Liver (tissue), 9 donors: ENCODE measurements around the gene OR52A5. TPM values are rescaled to one million over a fixed set of nuclear protein-coding genes. Genes with fewer than 3 reads are reported as not detected.
"Not testable (repeated sequence)": the region's sequence is repeated elsewhere in the genome, so short reads cannot be mapped to it uniquely, and the experiment has no call there.

ENCODE experiments used
- DNase-seq: peaks from one replicate; pipeline ENCODE4 v3.0.0-alpha.2; 2017; ENCODE audit warnings: low spot score
- H3K27ac ChIP-seq, 2 donors: one replicate each; pipeline ENCODE4 v1.7.0; 2013; ENCODE audit warnings: inconsistent platforms in 2 of 2, low read length in 2 of 2, control low read depth in 1 of 2, low read depth in 1 of 2, mild to moderate bottlenecking in 1 of 2
- H3K27me3 ChIP-seq, 4 donors: one replicate each; pipeline versions ENCODE4 v1.6.1 to v1.7.0; 2013; ENCODE audit warnings: low read length in 3 of 4, inconsistent platforms in 1 of 4, mild to moderate bottlenecking in 1 of 4, moderate library complexity in 1 of 4; ENCODE audit not compliant: control insufficient read depth in 4 of 4, insufficient read depth in 4 of 4
- H3K36me3 ChIP-seq, 4 donors: one replicate each; pipeline versions ENCODE4 v1.6.1 to v1.7.0; 2013; ENCODE audit warnings: low read length in 3 of 4, mild to moderate bottlenecking in 3 of 4, low read depth in 1 of 4, moderate library complexity in 1 of 4; ENCODE audit not compliant: control insufficient read depth in 4 of 4, insufficient read depth in 3 of 4
- H3K4me1 ChIP-seq, 4 donors: one replicate each; pipeline versions ENCODE4 v1.6.1 to v1.7.0; 2013; ENCODE audit warnings: low read length in 3 of 4, mild to moderate bottlenecking in 3 of 4, moderate library complexity in 1 of 4; ENCODE audit not compliant: control insufficient read depth in 4 of 4, insufficient read depth in 4 of 4
- H3K4me3 ChIP-seq, 3 donors: one replicate each; pipeline versions ENCODE4 v1.6.1 to v1.7.0; 2013; ENCODE audit warnings: low read length in 3 of 3, control low read depth in 1 of 3, low read depth in 1 of 3, mild to moderate bottlenecking in 1 of 3
- H3K9ac ChIP-seq, 2 donors: one replicate each; pipeline ENCODE4 v1.7.0; 2013; ENCODE audit warnings: low read length in 2 of 2, mild to moderate bottlenecking in 2 of 2, moderate library complexity in 2 of 2, control low read depth in 1 of 2, low read depth in 1 of 2
- H3K9me3 ChIP-seq, 4 donors: one replicate each; pipeline versions ENCODE4 v1.6.1 to v1.7.0; 2013; ENCODE audit warnings: low read length in 3 of 4; ENCODE audit not compliant: control insufficient read depth in 4 of 4
- FOXA2 ChIP-seq: IDR thresholded peaks from 2 replicates; pipeline ENCODE4 v1.6.1; 2016; ENCODE audit warnings: antibody characterized with exemption
- GABPA ChIP-seq, 2 donors: IDR thresholded peaks in 1 of 2; conservative IDR thresholded peaks in 1 of 2; 2 replicates each; pipeline ENCODE4 v1.6.1; 2016; ENCODE audit warnings: antibody characterized with exemption in 2 of 2, mild to moderate bottlenecking in 1 of 2, moderate library complexity in 1 of 2
- HNF4A ChIP-seq, 2 donors: conservative IDR thresholded peaks; 2 replicates each; pipeline ENCODE4 v1.6.1; 2016; ENCODE audit warnings: antibody characterized with exemption in 2 of 2, mild to moderate bottlenecking in 2 of 2
- JUND ChIP-seq, 2 donors: IDR thresholded peaks; 2 replicates each; pipeline ENCODE4 v1.6.1; 2016; ENCODE audit warnings: antibody characterized with exemption in 2 of 2
- NR2F2 ChIP-seq: IDR thresholded peaks from 2 replicates; pipeline ENCODE4 v1.6.1; 2016; ENCODE audit warnings: antibody characterized with exemption
- RAD21 ChIP-seq, 2 donors: IDR thresholded peaks; 2 replicates each; pipeline ENCODE4 v1.6.1; 2016; ENCODE audit warnings: antibody characterized with exemption in 2 of 2, mild to moderate bottlenecking in 2 of 2
- RXRA ChIP-seq, 2 donors: IDR thresholded peaks; 2 replicates each; pipeline ENCODE4 v1.6.1; 2017 to 2018; ENCODE audit warnings: antibody characterized with exemption in 2 of 2, mild to moderate bottlenecking in 1 of 2
- SP1 ChIP-seq: IDR thresholded peaks from 2 replicates; pipeline ENCODE4 v1.6.1; 2018; ENCODE audit warnings: antibody characterized with exemption, mild to moderate bottlenecking
- YY1 ChIP-seq: IDR thresholded peaks from 2 replicates; pipeline ENCODE4 v1.6.1; 2016; ENCODE audit warnings: antibody characterized with exemption, mild to moderate bottlenecking
- WGBS: extraction: QIAGEN DNeasy Blood & Tissue Kit; methylation state at CpG from one replicate; pipeline ENCODE4 v1.1.7; 2013; 5-methylcytosine and 5-hydroxymethylcytosine counted together
- polyA plus RNA-seq, 2 donors: library from polyadenylated mRNA; stranded (reverse) in 1 of 2; unstranded in 1 of 2; fragments of 200-250 nt in 1 of 2; fragments of >200 nt in 1 of 2; fragmentation: Nextera tagmentation in 1 of 2; extraction: Ambion mirVana in 1 of 2; gene quantifications; one replicate each; pipeline versions ENCODE4 v1.2.1 to v1.2.3, GENCODE V29; 2013 to 2015
- total RNA-seq, 2 donors: library from RNA; depleted of rRNA; stranded (reverse); fragments of >200 nt; gene quantifications; one replicate each; pipeline ENCODE4 v1.2.3, GENCODE V29; 2014
- TF ChIP-seq, protein P1 (sequence below): IDR thresholded peaks from 2 replicates; pipeline ENCODE4 v1.6.1; 2016; ENCODE audit warnings: antibody characterized with exemption
- TF ChIP-seq, protein P2 (sequence below): IDR thresholded peaks from 2 replicates; pipeline ENCODE4 v1.6.1; 2016; ENCODE audit warnings: antibody characterized with exemption
- donor health status: healthy.
- donor health status: healthy.
- donor health status: healthy.
- donor health status: healthy.
- donor health status: healthy.

Gene OR52A5
- total and polyA plus RNA-seq, 4 donors: not detected

DNA sequence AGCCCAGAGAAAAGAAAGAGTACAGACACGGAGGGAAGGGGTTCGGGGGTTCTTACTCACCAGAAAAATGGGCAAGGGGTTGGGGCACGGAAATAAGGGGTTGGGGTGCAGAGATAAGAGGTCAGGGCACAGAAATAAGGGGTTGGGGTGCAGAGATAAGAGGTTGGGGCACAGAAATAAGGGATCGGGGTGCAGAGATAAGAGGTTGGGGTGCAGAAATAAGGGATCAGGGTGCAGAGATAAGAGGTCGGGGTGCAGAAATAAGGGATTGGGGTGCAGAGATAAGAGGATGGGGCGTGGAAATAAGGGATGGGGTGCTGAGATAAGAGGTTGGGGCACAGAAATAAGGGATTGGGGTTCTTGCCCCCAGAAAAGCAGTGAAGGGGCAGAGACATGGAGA is 26.7 kb upstream of the OR52A5 start:
- not testable (repeated sequence) for DNase-seq, H3K4me1 ChIP-seq, H3K9ac ChIP-seq, H3K27me3 ChIP-seq, H3K27ac ChIP-seq, H3K4me3 ChIP-seq, H3K36me3 ChIP-seq, H3K9me3 ChIP-seq
- WGBS: 72% methylated on average over 6 of the region's 6 CpGs

- not testable (repeated sequence) for H3K9me3 ChIP-seq, H3K4me3 ChIP-seq, H3K9ac ChIP-seq, DNase-seq, H3K36me3 ChIP-seq, H3K27ac ChIP-seq, H3K4me1 ChIP-seq, H3K27me3 ChIP-seq
- WGBS: no CpG with 5 or more reads among the region's 1 CpG
Observed at GRCh38 chr11:5161045-5161444, 22.9 kb upstream of the OR52A5 start.

DNA sequence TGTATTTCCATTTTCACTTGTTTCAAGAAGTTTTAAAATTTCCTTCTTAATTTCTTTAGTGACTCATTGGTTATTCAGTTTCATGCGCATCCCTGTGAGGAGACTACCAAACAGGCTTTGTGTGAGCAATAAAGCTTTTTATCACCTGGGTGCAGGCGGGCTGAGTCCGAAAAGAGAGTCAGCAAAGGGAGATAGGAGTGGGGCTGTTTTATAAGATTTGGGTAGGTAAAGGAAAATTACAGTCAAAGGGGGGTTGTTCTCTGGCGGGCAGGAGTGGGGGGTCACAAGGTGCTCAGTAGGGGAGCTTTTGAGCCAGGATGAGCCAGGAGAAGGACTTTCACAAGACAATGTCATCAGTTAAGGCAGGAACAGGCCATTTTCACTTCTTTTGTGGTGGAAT is 22.1 kb upstream of the OR52A5 start:
- H3K27me3 ChIP-seq, H3K4me3 ChIP-seq, DNase-seq, H3K9me3 ChIP-seq, H3K36me3 ChIP-seq, H3K27ac ChIP-seq, H3K9ac ChIP-seq, H3K4me1 ChIP-seq: not testable (repeated sequence)
- 58% methylated on average over 4 of the region's 4 CpGs for WGBS

GRCh38 chr11:5159806-5160205 is 21.6 kb upstream of the OR52A5 start:
- no peak overlapping the region for H3K4me3 ChIP-seq
- no peaks in the 10 kb centered on the region for H3K4me1 ChIP-seq
- H3K27ac ChIP-seq: no peak overlapping the region
- no peak for TF ChIP-seq NR2F2
- TF ChIP-seq RAD21 (IDR thresholded peaks at IDR 0.05): no peak
- no peak for TF ChIP-seq GABPA (IDR thresholded peaks at IDR 0.05 in 1 of 2, conservative IDR thresholded peaks at IDR 0.05 in 1 of 2)
- TF ChIP-seq SP1: no peak
- TF ChIP-seq RXRA (IDR thresholded peaks at IDR 0.05): no peak
- no peak for TF ChIP-seq FOXA2
- no peak for TF ChIP-seq HNF4A (conservative IDR thresholded peaks at IDR 0.05)
- TF ChIP-seq YY1: no peak
- TF ChIP-seq JUND (IDR thresholded peaks at IDR 0.05): no peak
- H3K27me3 ChIP-seq: peaks cover 0 to 3% (median 0%) of the 10 kb centered on the region in 4 donors
- no peaks in the 10 kb centered on the region for H3K36me3 ChIP-seq
- H3K9ac ChIP-seq: no peak overlapping the region
- peaks cover 0 to 3% (median 0%) of the 10 kb centered on the region in 4 donors for H3K9me3 ChIP-seq
- no peak for DNase-seq

DNA sequence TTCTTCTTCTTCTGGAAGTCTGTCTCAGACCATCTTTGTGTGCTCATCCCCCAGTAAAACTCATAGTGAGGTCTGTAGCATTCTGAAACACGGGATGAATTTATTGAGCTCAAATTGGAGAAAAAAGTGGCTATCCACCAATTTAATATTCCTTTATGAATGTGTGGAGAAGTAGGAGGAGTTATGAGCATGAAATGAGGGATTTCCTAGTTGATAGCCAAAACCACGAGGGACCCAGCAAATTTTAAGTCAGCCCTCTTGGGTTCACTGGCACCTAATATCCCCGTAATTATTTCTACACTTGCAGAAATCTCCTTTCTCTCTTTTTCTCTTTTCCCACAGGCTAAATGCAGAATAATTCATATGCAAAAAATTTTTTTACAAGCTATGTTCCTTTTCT is 16.5 kb upstream of the OR52A5 start, which contains the start of gene OR52A1:
Gene OR52A1, minus strand, starts transcription at position 101 of the 400 bp plus-strand sequence. CDS start 2,388 bp downstream, outside the sequence.
- peaks cover 0 to 3% (median 0%) of the 10 kb centered on the region in 4 donors for H3K27me3 ChIP-seq
- H3K4me1 ChIP-seq: no peaks in the 10 kb centered on the region
- no peaks in the 10 kb centered on the region for H3K36me3 ChIP-seq
- TF ChIP-seq, protein P1, sequence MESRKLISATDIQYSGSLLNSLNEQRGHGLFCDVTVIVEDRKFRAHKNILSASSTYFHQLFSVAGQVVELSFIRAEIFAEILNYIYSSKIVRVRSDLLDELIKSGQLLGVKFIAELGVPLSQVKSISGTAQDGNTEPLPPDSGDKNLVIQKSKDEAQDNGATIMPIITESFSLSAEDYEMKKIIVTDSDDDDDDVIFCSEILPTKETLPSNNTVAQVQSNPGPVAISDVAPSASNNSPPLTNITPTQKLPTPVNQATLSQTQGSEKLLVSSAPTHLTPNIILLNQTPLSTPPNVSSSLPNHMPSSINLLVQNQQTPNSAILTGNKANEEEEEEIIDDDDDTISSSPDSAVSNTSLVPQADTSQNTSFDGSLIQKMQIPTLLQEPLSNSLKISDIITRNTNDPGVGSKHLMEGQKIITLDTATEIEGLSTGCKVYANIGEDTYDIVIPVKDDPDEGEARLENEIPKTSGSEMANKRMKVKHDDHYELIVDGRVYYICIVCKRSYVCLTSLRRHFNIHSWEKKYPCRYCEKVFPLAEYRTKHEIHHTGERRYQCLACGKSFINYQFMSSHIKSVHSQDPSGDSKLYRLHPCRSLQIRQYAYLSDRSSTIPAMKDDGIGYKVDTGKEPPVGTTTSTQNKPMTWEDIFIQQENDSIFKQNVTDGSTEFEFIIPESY: no peak
- TF ChIP-seq, protein P2, sequence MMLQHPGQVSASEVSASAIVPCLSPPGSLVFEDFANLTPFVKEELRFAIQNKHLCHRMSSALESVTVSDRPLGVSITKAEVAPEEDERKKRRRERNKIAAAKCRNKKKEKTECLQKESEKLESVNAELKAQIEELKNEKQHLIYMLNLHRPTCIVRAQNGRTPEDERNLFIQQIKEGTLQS: no peak
- TF ChIP-seq FOXA2: no peak
- TF ChIP-seq HNF4A (conservative IDR thresholded peaks at IDR 0.05): no peak
- no peak for TF ChIP-seq YY1
- H3K27ac ChIP-seq: no peak within 1 kb of the TSS
- H3K9me3 ChIP-seq: peaks cover 0 to 3% (median 0%) of the 10 kb centered on the region in 4 donors
- no peak within 1 kb of the TSS for H3K4me3 ChIP-seq
- DNase-seq: no peak
- no peak within 1 kb of the TSS for H3K9ac ChIP-seq
- WGBS: 58% methylated on average over 3 of the region's 3 CpGs
